ENCODE results near the gene SLC38A8.

SLC38A8 gene

GRCh38 chr16:84050316-84050715 lies 7.7 kb upstream of the SLC38A8 start:
- no peak for FAIRE-seq
- no peak for TF ChIP-seq CTCF (IDR thresholded peaks at IDR 0.05; ENCODE audit: insufficient read depth, missing control alignments)
- DNase-seq (ENCODE audit: insufficient read length, low spot score): no peak

DNA sequence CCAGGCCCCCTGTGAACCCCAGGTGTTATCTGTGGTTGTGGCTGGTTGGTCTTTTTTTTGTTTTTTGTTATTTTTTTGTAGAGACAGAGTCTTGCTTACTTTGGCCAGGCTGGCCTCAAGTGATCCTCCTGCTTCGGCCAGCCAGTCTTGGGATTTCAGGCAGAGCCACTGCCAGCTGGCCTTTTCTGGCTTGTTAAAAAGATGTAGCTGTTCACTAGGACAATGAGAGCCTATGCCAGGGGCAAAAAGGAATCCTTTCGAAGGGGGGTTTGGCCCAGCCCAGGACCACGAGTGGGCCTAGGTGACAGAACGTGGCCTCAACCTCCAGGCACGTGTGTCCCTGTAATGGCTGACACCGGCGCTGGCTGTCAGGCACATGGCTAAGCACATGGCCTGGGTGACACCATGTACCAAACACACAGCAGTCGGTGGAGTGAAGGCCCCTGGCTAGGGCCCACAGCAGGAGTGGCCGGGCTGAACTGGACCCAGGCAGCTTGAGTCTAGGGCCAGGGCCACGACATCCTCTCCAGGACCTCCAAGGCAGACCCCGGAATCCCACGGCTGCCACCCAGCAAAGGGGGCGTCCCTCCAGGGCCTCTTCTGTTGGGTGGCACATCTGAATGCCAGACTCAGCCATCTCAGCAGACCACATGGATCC lies 6.9 kb upstream of the SLC38A8 start:
- no peak for DNase-seq (ENCODE audit: insufficient read length, low spot score)
- FAIRE-seq: no peak
- no peak for TF ChIP-seq CTCF (IDR thresholded peaks at IDR 0.05; ENCODE audit: insufficient read depth, missing control alignments)

DNA sequence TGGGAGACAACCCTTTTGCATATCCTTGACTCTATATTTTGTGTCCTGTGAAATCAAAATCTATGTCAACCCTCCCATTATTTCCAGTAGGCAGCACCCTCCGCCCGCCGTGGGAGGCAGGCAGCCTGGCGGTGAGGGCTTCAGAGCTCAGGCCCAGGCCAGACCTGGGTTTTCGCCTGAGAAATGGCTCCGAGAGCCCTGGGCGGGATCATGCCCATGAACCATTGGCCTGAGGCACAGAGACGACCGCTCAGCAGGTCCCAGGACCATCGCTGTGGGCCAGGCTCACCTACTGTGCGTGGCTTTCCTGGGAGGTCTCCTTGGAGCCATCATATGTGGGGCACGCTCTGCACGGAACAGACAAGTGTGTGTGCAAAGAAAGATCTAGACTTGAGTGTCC lies 6.3 kb upstream of the SLC38A8 start:
- no peak for DNase-seq (ENCODE audit: insufficient read length, low spot score)
- no peak for TF ChIP-seq CTCF (IDR thresholded peaks at IDR 0.05; ENCODE audit: insufficient read depth, missing control alignments)
- no peak for FAIRE-seq

DNA sequence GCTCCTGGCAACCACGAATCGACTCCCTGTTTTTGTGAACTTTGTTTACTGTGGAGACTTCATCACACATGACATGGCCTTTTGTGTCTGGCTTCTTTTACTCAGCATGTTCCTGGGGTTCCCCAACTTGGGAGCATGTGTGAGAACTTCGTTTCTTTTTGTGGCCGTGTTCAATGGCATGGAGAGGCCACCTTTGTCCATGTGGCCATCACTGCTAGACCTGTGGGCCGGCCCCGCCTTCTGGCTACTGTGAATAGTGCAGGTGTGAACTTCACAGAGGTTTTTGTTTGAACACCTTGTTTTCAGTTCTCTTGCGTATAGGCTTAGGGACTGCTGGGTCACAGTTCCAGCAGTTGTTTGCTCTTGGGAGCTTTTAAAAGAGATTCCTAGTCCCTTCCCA lies 5.7 kb upstream of the SLC38A8 start:
- no peak for TF ChIP-seq CTCF (IDR thresholded peaks at IDR 0.05; ENCODE audit: insufficient read depth, missing control alignments)
- no peak for DNase-seq (ENCODE audit: insufficient read length, low spot score)
- no peak for FAIRE-seq

DNA sequence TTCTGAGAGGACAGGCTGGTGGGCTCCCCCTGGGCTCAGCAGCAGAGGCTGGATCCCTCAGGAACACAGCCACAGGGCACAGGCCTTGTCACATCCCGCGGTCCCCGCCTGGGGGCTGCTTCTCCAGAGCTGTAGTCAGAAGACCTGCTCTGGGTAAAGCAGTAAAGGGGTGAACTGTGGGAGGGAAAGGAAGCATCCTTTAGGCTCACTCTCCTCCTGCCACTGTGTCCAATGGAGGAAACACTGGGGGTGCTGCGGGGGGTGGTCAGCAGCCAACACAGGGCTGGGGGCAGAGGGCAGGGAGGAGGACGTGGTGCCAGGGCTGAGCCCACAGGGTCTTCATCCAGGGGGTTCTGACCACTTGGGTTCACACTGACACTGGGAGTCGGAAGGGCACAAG lies 5.0 kb upstream of the SLC38A8 start:
- no peak for FAIRE-seq
- TF ChIP-seq CTCF (IDR thresholded peaks at IDR 0.05; ENCODE audit: insufficient read depth, missing control alignments): no peak
- no peak for DNase-seq (ENCODE audit: insufficient read length, low spot score)

DNA sequence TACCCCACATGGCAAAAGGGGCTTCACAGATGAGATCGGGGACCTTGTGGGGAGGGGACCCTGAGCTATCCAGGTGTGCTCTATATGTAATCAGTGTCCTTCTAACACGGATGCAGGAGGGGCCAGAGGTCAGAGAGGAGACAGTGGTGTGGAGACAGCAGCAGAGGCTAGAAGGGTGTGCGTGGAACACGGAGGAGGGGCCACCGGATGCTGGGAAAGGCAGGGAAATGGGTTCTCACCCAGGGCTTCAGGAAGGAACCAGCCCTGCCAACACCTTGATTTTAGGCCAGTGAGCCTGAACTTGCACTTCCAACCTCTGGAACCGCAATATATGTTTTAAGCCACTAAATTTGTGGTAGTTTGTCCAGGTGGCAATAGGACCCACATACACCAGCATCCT lies 4.6 kb upstream of the SLC38A8 start:
- TF ChIP-seq CTCF (IDR thresholded peaks at IDR 0.05; ENCODE audit: insufficient read depth, missing control alignments): no peak
- DNase-seq (ENCODE audit: insufficient read length, low spot score) (no peak), FAIRE-seq (no peak)

DNA sequence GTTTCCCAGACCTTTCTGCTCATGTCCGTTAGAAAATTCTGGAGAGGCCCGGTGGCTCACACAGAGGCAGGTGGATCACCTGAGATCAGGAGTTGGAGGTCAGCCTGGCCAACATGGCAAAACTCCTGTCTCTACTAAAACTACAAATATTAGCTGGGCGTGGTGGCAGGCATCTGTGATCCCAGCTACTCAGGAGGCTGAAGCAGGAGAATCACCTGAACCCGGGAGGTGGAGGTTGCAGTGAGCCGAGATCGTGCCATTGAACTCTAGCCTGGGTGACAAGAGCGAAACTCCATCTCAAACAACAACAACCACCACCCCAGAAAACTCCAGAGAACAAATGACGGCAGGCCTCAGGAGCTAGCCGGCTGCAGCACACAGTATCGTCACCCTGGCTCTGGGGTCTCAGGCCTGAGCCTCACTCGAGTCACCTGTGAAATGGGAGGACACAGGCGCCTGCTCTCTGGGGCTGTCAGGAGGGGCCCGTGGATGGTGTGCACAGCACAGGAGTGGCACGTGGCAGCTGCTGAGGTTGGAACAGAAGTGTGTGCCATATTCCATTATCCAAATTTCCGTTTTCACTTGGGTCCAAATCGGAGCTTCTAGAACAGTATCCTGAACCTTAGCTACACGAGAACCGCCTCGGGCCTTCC lies 3.3 kb upstream of the SLC38A8 start:
- FAIRE-seq (no peak), DNase-seq (ENCODE audit: insufficient read length, low spot score) (no peak)
- no peak for TF ChIP-seq CTCF (IDR thresholded peaks at IDR 0.05; ENCODE audit: insufficient read depth, missing control alignments)
